Uterine smooth muscle cell (primary cell): ENCODE measurements around the gene SUSD6. TPM values are rescaled to one million over a fixed set of nuclear protein-coding genes. Genes with fewer than 3 reads are reported as not detected.

Experiments used
- total RNA-seq: library from RNA; depleted of rRNA; stranded (reverse); fragments of >200 nt; gene quantifications from 2 replicates; pipeline ENCODE4 v1.2.3, GENCODE V29; 2014

SUSD6 gene
- total RNA-seq = 3.1 and 5.6 TPM in 2 replicates

GRCh38 chr14:69611172-69612013 lies at the start of gene SUSD6:
TSS of gene SUSD6 (plus strand) at chr14:69611596. CDS start at chr14:69658593, 46,997 bp downstream.

GRCh38 chr14:69574263-69574953 lies 37.0 kb upstream of the SUSD6 start, which contains the start of gene CCDC177:
TSS of gene CCDC177 (minus strand) at chr14:69574871. CDS start at chr14:69573622, 1,249 bp downstream.

Other genes starting within 250 kb of the SUSD6 start
- gene ERH, start 213.3 kb upstream of the SUSD6 start, total RNA-seq = 150 and 180 TPM in 2 replicates
- 109 and 117 TPM in 2 replicates for gene SLC39A9, start 212.9 kb upstream of the SUSD6 start, total RNA-seq
- under 0.01 TPM in 2 replicates for gene PLEKHD1, start 126.9 kb upstream of the SUSD6 start, total RNA-seq
- under 0.01 TPM in 1 of 2 replicates, not detected in the other for gene CCDC177, start 36.7 kb upstream of the SUSD6 start, total RNA-seq
- gene SRSF5, start 155.5 kb downstream of the SUSD6 start, total RNA-seq = 164 and 222 TPM in 2 replicates
- not detected in 2 replicates for gene SLC10A1, start 185.6 kb downstream of the SUSD6 start, total RNA-seq